Left kidney (tissue), 8 donors: ENCODE data around the gene CRISP3. TPM values are rescaled to one million over a fixed set of nuclear protein-coding genes. Genes with fewer than 3 reads are reported as not detected.
A peak's percentile ranks its signal among the peaks of the same experiment; 100 is the strongest.
"Not testable (repeated sequence)": the region's sequence is repeated elsewhere in the genome, so short reads cannot be mapped to it uniquely, and the experiment has no call there.

ENCODE experiments used
- DNase-seq: peaks from one replicate; pipeline ENCODE4 v3.0.0-alpha.2; 2013
- long read RNA-seq, 8 donors: transcript quantifications; one replicate each; lab custom pipeline, GENCODE V29; 2026
- polyA plus RNA-seq: library from polyadenylated mRNA; unstranded; fragments of 120-200 nt; gene quantifications from one replicate; pipeline ENCODE4 v1.2.1, GENCODE V29; 2013; ENCODE audit not compliant: insufficient read length

CRISP3 gene
- not detected for polyA plus RNA-seq
- long read RNA-seq, donor 1, result 0 reads
- long read RNA-seq, donor 2, result 0 reads
- long read RNA-seq, donor 3, result 0 reads
- long read RNA-seq, donor 4, result 0 reads
- long read RNA-seq, donor 5, result 0 reads
- long read RNA-seq, donor 6, result 0 reads
- long read RNA-seq, donor 7, result 0 reads
- long read RNA-seq, donor 8, result 0 reads

- no peak for DNase-seq
Observed at GRCh38 chr6:49744259-49744658, at the start of gene CRISP3. TSS of gene CRISP3 (minus strand) at chr6:49744388. CDS start at chr6:49744367, 21 bp downstream.

- no peak for DNase-seq
Observed at GRCh38 chr6:49790341-49790740, 46.2 kb upstream of the CRISP3 start.

GRCh38 chr6:49787176-49787575 lies 43.0 kb upstream of the CRISP3 start, which contains the start of gene PGK2:
TSS of gene PGK2 (minus strand) at chr6:49787285. CDS start at chr6:49787187, 98 bp downstream.
- no peak for DNase-seq

- no peak for DNase-seq
Observed at GRCh38 chr6:49784272-49784671, 40.1 kb upstream of the CRISP3 start.

GRCh38 chr6:49782725-49783124 lies 38.5 kb upstream of the CRISP3 start:
- no peak for DNase-seq

- DNase-seq, result no peak
Observed at GRCh38 chr6:49782293-49782692, 38.1 kb upstream of the CRISP3 start.

GRCh38 chr6:49776444-49776843 lies 32.3 kb upstream of the CRISP3 start:
- DNase-seq, result no peak

GRCh38 chr6:49775043-49775442 lies 30.9 kb upstream of the CRISP3 start:
- no peak for DNase-seq

- no peak for DNase-seq
Observed at GRCh38 chr6:49772285-49772684, 28.1 kb upstream of the CRISP3 start.

- no peak for DNase-seq
Observed at GRCh38 chr6:49766762-49767161, 22.6 kb upstream of the CRISP3 start.

- DNase-seq, result no peak
Observed at GRCh38 chr6:49764571-49765236, 20.5 kb upstream of the CRISP3 start.

- no peak for DNase-seq
Observed at GRCh38 chr6:49743429-49743828, 759 bp downstream of the CRISP3 start.

GRCh38 chr6:49739423-49739822 lies 4.8 kb downstream of the CRISP3 start:
- DNase-seq, result no peak

- no peak for DNase-seq
Observed at GRCh38 chr6:49736017-49736508, 8.1 kb downstream of the CRISP3 start.

- DNase-seq, result no peak
Observed at GRCh38 chr6:49733680-49734079, 10.5 kb downstream of the CRISP3 start.

- DNase-seq, result no peak
Observed at GRCh38 chr6:49732781-49733180, 11.4 kb downstream of the CRISP3 start.

GRCh38 chr6:49730251-49730650 lies 13.9 kb downstream of the CRISP3 start:
- DNase-seq, result no peak

GRCh38 chr6:49723917-49724316 lies 20.3 kb downstream of the CRISP3 start:
- DNase-seq, result not testable (repeated sequence)

GRCh38 chr6:49721297-49721696 lies 22.9 kb downstream of the CRISP3 start:
- DNase-seq, result no peak

GRCh38 chr6:49720372-49720771 lies 23.8 kb downstream of the CRISP3 start:
- no peak for DNase-seq

GRCh38 chr6:49713346-49713745 lies 30.8 kb downstream of the CRISP3 start, which contains the start of gene CRISP2:
TSS of gene CRISP2 (minus strand) at chr6:49713543. CDS start at chr6:49709196, 4,347 bp downstream.
- DNase-seq, result peak; percentile 7

- peak; percentile 10 for DNase-seq
Observed at GRCh38 chr6:49698478-49698877, 45.7 kb downstream of the CRISP3 start.

GRCh38 chr6:49693512-49693911 lies 50.7 kb downstream of the CRISP3 start:
- DNase-seq, result no peak

- no peak for DNase-seq
Observed at GRCh38 chr6:49692534-49692933, 51.7 kb downstream of the CRISP3 start.
